Esophagus muscularis mucosa (tissue), 4 donors: ENCODE data around the gene CEP57L1. TPM values are rescaled to one million over a fixed set of nuclear protein-coding genes. Genes with fewer than 3 reads are reported as not detected.

Source experiments
- DNase-seq: peaks from one replicate; pipeline ENCODE4 v3.0.0-alpha.2; 2017; ENCODE audit errors: extremely low spot score
- H3K27ac ChIP-seq, 4 donors: fragments of 200-600 bp; sonication (generic); replicated peaks in 1 of 4; 1 replicate in 3 of 4; 2 replicates in 1 of 4; pipeline ENCODE4 v1.5.1; 2016 to 2019; ENCODE audit warnings: mild to moderate bottlenecking in 1 of 4
- H3K27me3 ChIP-seq, 4 donors: fragments of 200-600 bp; sonication (generic); one replicate each; pipeline versions ENCODE4 v1.5.1 to v1.6.0; 2016 to 2019
- H3K36me3 ChIP-seq, 4 donors: fragments of 200-600 bp; sonication (generic); one replicate each; pipeline ENCODE4 v1.5.1; 2016 to 2019
- H3K4me1 ChIP-seq, 4 donors: fragments of 200-600 bp; sonication (generic); one replicate each; pipeline ENCODE4 v1.5.1; 2016 to 2019
- H3K4me3 ChIP-seq, 4 donors: fragments of 200-600 bp; sonication (generic); 1 replicate in 2 of 4; 2 replicates in 2 of 4; pipeline ENCODE4 v1.5.1; 2016 to 2019; ENCODE audit warnings: mild to moderate bottlenecking in 4 of 4, moderate library complexity in 1 of 4
- H3K9me3 ChIP-seq, 4 donors: fragments of 200-600 bp; sonication (generic); 1 replicate in 3 of 4; 2 replicates in 1 of 4; pipeline ENCODE4 v1.5.1; 2016 to 2019
- CTCF ChIP-seq, 3 experiments: fragments of 200-600 bp in 2 of 3; fragments of 450-650 bp in 1 of 3; sonication (generic) in 2 of 3; IDR thresholded peaks; one replicate each; pipeline ENCODE4 v1.5.1; 2017 to 2019; ENCODE audit warnings: antibody characterized with exemption in 3 of 3, mild to moderate bottlenecking in 2 of 3, moderate library complexity in 1 of 3
- EP300 ChIP-seq: sonication (generic); formaldehyde crosslinking; IDR thresholded peaks from one replicate; pipeline ENCODE4 v1.6.1; 2017; ENCODE audit warnings: antibody characterized with exemption
- POLR2A ChIP-seq: fragments of 450-650 bp; IDR thresholded peaks from one replicate; pipeline ENCODE4 v1.6.1; 2017; ENCODE audit warnings: antibody characterized with exemption, moderate library complexity, mild to moderate bottlenecking, low read depth
- POLR2AphosphoS5 ChIP-seq, 2 donors: sonication (generic); formaldehyde crosslinking; IDR thresholded peaks; one replicate each; pipeline ENCODE4 v1.6.1; 2017; ENCODE audit warnings: antibody characterized with exemption in 2 of 2
- WGBS: methylation state at CpG from one replicate; pipeline ENCODE4 v1.1.5; 2018; 5-methylcytosine and 5-hydroxymethylcytosine counted together
- intact Hi-C: fragments of 100-400 bp; cut with DNase I; formaldehyde crosslinking; loops from one replicate; pipeline ENCODE4 v1.15.1; 2023
- total RNA-seq, 4 donors: library from RNA; depleted of rRNA; stranded (reverse); fragments of >200 nt; gene quantifications; one replicate each; pipeline versions ENCODE4 v1.1.0 to v1.2.1, GENCODE V29; 2016

CEP57L1 gene
- total RNA-seq, 4 donors from 2014 or later = 11.9 to 19.9 (median 13.9) TPM

DNA sequence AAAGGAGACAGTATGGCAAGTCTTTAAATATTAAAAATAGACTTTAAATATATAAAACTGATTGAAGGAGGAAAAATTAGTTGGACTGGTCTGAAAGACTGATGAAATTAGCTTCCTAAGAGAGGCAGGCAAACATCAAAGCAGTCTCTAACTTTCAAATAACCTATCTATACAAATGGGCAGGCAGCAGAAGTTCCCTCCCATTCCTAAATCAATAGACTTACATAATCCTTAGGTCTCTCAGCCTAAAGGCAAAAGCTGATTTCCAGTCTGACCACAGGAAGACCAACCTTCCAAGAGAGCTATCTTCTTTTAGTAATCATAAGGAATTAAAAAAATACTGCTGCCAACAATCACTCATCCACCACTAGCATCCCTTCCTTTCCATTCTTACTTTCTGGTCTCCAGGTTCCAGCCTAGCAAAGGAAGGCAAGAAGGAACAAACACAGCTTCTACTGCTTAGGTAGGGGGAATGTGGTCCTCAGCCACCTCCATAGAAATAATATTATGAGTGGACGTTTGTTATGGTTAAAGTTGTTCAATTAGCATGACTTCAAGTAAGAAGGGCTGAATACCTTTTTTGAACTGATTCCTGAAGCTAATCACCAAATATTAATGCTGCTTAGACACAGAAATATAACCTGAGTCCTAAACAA, 44.7 kb upstream of the CEP57L1 start:
- H3K36me3 ChIP-seq = no peaks in the 10 kb centered on the region
- no peak overlapping the region for H3K27ac ChIP-seq
- H3K9me3 ChIP-seq = no peaks in the 10 kb centered on the region
- WGBS = 85% methylated on average over 1 of the region's 1 CpG
- DNase-seq = no peak
- peaks cover 30 to 55% (median 35%) of the 10 kb centered on the region in 4 donors for H3K4me1 ChIP-seq
- H3K4me3 ChIP-seq = no peak overlapping the region
- TF ChIP-seq POLR2A (no peak), EP300 (no peak), POLR2AphosphoS5 (IDR thresholded peaks at IDR 0.05) (no peak), CTCF (IDR thresholded peaks at IDR 0.05) (no peak)
- intact Hi-C loops = no loop called here
- no peaks in the 10 kb centered on the region for H3K27me3 ChIP-seq

DNA sequence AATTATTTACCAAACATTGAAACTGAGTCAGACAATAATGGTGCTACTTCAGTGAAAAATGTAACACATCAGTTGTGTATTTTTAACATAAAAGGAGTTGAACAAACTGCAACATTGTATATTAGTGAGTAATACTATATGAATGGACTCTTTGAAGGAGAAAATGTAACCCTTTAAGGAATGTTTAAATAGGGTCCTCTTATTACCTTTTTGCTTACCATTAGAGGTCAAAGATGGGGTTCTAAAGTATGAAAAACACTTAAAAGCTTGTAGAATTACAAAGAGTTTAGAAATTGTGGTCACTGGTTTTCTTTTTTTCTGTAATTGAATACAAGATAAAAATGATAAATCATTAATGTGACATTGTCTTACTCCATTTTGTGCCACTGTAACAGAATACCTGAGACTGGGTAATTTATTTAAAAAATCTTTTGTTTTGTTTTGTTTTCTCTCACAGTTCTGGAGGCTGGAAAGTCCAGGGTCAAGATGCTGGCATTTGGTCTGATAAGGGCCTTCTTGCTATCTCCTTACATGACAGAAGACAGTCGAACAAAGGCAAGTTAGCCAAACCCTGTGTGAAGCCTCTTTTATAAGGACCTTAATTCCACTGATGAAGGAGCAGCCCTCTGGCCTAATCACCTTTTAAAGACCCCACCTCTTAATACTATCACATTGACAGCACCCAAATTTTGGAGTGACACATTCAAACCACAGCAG, 43.8 kb upstream of the CEP57L1 start:
- intact Hi-C loops = no loop called here
- Histone ChIP-seq H3K9me3 (no peaks in the 10 kb centered on the region), H3K36me3 (no peaks in the 10 kb centered on the region), H3K4me1 (peaks cover 36 to 64% (median 42%) of the 10 kb centered on the region in 4 donors), H3K4me3 (no peak overlapping the region), H3K27me3 (no peaks in the 10 kb centered on the region), H3K27ac (no peak overlapping the region)
- DNase-seq = no peak
- WGBS = 100% methylated on average over 1 of the region's 1 CpG
- TF ChIP-seq CTCF (IDR thresholded peaks at IDR 0.05) (no peak), EP300 (no peak), POLR2A (no peak), POLR2AphosphoS5 (IDR thresholded peaks at IDR 0.05) (no peak)

GRCh38 chr6:109052018-109052651, 43.2 kb upstream of the CEP57L1 start:
- DNase-seq = no peak
- Histone ChIP-seq H3K36me3 (no peaks in the 10 kb centered on the region), H3K4me3 (no peak overlapping the region), H3K9me3 (no peaks in the 10 kb centered on the region), H3K27me3 (no peaks in the 10 kb centered on the region), H3K4me1 (peaks cover 36 to 70% (median 48%) of the 10 kb centered on the region in 4 donors), H3K27ac (no peak overlapping the region)
- no peak for TF ChIP-seq CTCF (IDR thresholded peaks at IDR 0.05)
- no peak for TF ChIP-seq POLR2AphosphoS5 (IDR thresholded peaks at IDR 0.05)
- TF ChIP-seq POLR2A = no peak
- TF ChIP-seq EP300 = no peak
- intact Hi-C loops = no loop called here

- 94% methylated on average over 4 of the region's 4 CpGs for WGBS
- no peaks in the 10 kb centered on the region for H3K27me3 ChIP-seq
- no peak overlapping the region for H3K27ac ChIP-seq
- H3K9me3 ChIP-seq = no peaks in the 10 kb centered on the region
- H3K4me3 ChIP-seq = no peak overlapping the region
- H3K4me1 ChIP-seq = peaks cover 41 to 78% (median 56%) of the 10 kb centered on the region in 4 donors
- H3K36me3 ChIP-seq = no peaks in the 10 kb centered on the region
- no peak for DNase-seq
- intact Hi-C loops = no loop called here
- no peak for TF ChIP-seq POLR2A
- no peak for TF ChIP-seq POLR2AphosphoS5 (IDR thresholded peaks at IDR 0.05)
- no peak for TF ChIP-seq EP300
- TF ChIP-seq CTCF (IDR thresholded peaks at IDR 0.05) = no peak
Measured at GRCh38 chr6:109052852-109053251, 42.5 kb upstream of the CEP57L1 start.
